SU-DHL-6 (cell line): ENCODE data around the gene PCDHGB7.
"Not testable (repeated sequence)": the region's sequence is repeated elsewhere in the genome, so short reads cannot be mapped to it uniquely, and the experiment has no call there.

Experiments used
- H2AFZ ChIP-seq: fragments of 200-600 bp; sonication (generic); 2 replicates; pipeline ENCODE4 v1.6.1; 2014; ENCODE audit warnings: low read depth, mild to moderate bottlenecking, moderate library complexity, mixed read lengths, antibody characterized with exemption, low read length; ENCODE audit not compliant: severe bottlenecking
- H3F3A ChIP-seq: fragments of 200-600 bp; shearing (Covaris generic); 2 replicates; pipeline ENCODE4 v1.6.0; 2016; ENCODE audit warnings: antibody characterized with exemption, mild to moderate bottlenecking; ENCODE audit not compliant: insufficient read depth
- H3K27ac ChIP-seq: fragments of 200-600 bp; sonication (generic); 2 replicates; pipeline ENCODE4 v1.5.1; 2016; ENCODE audit warnings: low read depth, mild to moderate bottlenecking, low read length, moderate library complexity, mixed read lengths
- H3K27me3 ChIP-seq: fragments of 200-600 bp; sonication (generic), shearing (Covaris generic); 2 replicates; pipeline ENCODE4 v1.6.0; 2014; ENCODE audit warnings: mild to moderate bottlenecking, low read length
- H3K36me3 ChIP-seq: fragments of 200-600 bp; sonication (generic); 2 replicates; pipeline ENCODE4 v1.6.1; 2014; ENCODE audit warnings: mild to moderate bottlenecking, low read length, mixed read lengths
- H3K4me2 ChIP-seq: fragments of 300-600, 200-600 bp; shearing (Covaris generic), sonication (generic); 2 replicates; pipeline ENCODE4 v1.6.0; 2014; ENCODE audit warnings: low read length, low read depth, mild to moderate bottlenecking; ENCODE audit not compliant: poor library complexity, severe bottlenecking
- H3K4me3 ChIP-seq: fragments of 200-600 bp; sonication (generic); 2 replicates; pipeline ENCODE4 v1.5.1; 2014; ENCODE audit warnings: antibody characterized with exemption, low read length, mild to moderate bottlenecking, mixed read lengths; ENCODE audit not compliant: insufficient read depth, poor library complexity, severe bottlenecking
- H3K79me2 ChIP-seq: fragments of 200-600 bp; sonication (generic); 2 replicates; pipeline ENCODE4 v1.6.1; 2014; ENCODE audit warnings: mild to moderate bottlenecking, low read length, moderate library complexity; ENCODE audit not compliant: insufficient read depth
- H3K9ac ChIP-seq: fragments of 200-600 bp; sonication (generic); 2 replicates; pipeline ENCODE4 v1.7.0; 2014; ENCODE audit warnings: mild to moderate bottlenecking, low read length
- H3K9me2 ChIP-seq: fragments of 200-600 bp; sonication (generic); replicated peaks from 2 replicates; pipeline ENCODE4 v1.6.1; 2014; ENCODE audit warnings: low read length; ENCODE audit not compliant: insufficient read depth
- H3K9me3 ChIP-seq: fragments of 200-600 bp; sonication (generic); 2 replicates; pipeline ENCODE4 v1.6.1; 2014; ENCODE audit warnings: low read length, mixed read lengths; ENCODE audit not compliant: insufficient read depth
- H4K20me1 ChIP-seq: fragments of 200-600 bp; sonication (generic); 2 replicates; pipeline ENCODE4 v1.6.1; 2014; ENCODE audit warnings: low read depth, mild to moderate bottlenecking, antibody characterized with exemption, low read length, moderate library complexity, mixed read lengths
- EZH2phosphoT487 ChIP-seq: fragments of 200-600 bp; sonication (generic), shearing (Covaris generic); conservative IDR thresholded peaks from 2 replicates; pipeline ENCODE4 v1.6.1; 2018; ENCODE audit warnings: mild to moderate bottlenecking, antibody characterized with exemption, low read length, moderate library complexity, mixed read lengths
- TF ChIP-seq, protein P1 (sequence below): fragments of 200-600 bp; sonication (generic); IDR thresholded peaks from one replicate; pipeline ENCODE4 v1.5.1; 2017; ENCODE audit warnings: antibody characterized with exemption, mild to moderate bottlenecking, low read length, moderate library complexity; ENCODE audit not compliant: insufficient read depth, poor library complexity, severe bottlenecking

The PCDHGB7 gene

DNA sequence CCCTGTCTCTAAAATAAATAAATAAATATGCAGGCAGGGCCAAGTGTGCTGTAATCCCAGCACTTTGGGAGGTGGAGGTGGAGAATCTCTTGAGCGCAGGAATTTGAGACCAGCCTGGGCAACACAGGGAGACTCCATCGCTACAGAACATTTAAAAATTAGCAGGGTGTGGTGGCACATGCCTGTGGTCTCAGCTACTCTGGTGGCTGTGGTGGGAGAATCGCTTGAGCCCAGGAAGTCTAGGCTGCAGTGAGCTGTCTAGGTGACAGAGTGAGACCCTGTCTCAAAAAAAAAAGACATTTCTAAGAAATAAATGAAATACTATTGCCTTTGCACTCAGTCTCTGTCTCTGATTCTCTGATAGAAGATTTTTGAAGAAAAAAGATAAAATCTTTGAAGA is 5.9 kb upstream of the PCDHGB7 start:
- Histone ChIP-seq H3K79me2 (0 out of 2 replicates have a peak, but pooled peaks cover 3% of the 10 kb centered on the region), H2AFZ (no peak overlapping the region), H3K9ac (no peak overlapping the region), H3K4me2 (no peak overlapping the region), H3K27me3 (no peaks in the 10 kb centered on the region), H3K36me3 (peaks cover 7% of the 10 kb centered on the region), H3K27ac (no peak overlapping the region), H3K4me3 (no peak overlapping the region), H4K20me1 (no peaks in the 10 kb centered on the region), H3K9me3 (peaks cover 26% of the 10 kb centered on the region; the same call in 1 of the 2 replicates), H3K9me2 (no peaks in the 10 kb centered on the region), H3F3A (0 out of 2 replicates have a peak, but pooled peaks cover 5% of the 10 kb centered on the region)
- TF ChIP-seq, protein P1, sequence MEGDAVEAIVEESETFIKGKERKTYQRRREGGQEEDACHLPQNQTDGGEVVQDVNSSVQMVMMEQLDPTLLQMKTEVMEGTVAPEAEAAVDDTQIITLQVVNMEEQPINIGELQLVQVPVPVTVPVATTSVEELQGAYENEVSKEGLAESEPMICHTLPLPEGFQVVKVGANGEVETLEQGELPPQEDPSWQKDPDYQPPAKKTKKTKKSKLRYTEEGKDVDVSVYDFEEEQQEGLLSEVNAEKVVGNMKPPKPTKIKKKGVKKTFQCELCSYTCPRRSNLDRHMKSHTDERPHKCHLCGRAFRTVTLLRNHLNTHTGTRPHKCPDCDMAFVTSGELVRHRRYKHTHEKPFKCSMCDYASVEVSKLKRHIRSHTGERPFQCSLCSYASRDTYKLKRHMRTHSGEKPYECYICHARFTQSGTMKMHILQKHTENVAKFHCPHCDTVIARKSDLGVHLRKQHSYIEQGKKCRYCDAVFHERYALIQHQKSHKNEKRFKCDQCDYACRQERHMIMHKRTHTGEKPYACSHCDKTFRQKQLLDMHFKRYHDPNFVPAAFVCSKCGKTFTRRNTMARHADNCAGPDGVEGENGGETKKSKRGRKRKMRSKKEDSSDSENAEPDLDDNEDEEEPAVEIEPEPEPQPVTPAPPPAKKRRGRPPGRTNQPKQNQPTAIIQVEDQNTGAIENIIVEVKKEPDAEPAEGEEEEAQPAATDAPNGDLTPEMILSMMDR, result no peak
- TF ChIP-seq EZH2phosphoT487, result no peak

DNA sequence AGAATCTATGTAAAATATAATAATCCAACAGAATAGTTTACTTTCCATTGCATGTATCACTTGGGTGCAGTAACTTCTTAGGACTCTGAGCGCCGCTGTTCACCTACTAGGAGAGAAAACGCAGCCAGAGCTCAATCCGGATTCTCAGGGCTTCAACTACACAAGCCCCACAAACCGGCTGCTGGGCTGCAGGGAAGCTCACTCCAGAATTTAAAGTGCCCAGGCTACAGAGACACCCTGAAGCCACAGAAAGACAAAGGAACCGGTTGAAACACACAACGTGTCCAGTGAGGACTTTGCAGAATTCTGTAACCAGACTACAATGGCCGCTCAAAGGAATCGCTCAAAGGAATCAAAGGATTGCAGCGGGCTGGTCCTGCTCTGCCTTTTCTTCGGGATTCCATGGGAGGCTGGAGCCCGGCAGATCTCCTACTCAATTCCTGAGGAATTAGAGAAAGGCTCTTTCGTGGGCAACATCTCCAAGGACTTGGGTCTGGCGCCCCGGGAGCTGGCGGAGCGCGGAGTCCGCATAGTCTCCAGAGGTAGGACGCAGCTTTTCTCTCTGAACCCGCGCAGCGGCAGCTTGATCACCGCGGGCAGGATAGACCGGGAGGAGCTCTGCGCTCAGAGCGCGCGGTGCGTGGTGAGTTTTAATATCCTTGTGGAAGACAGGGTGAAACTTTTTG is 4.5 kb upstream of the PCDHGB7 start, which contains the start of gene PCDHGA10:
Gene PCDHGA10, plus strand, starts transcription at position 134 of the 686 bp plus-strand sequence. Its CDS starts 189 bp downstream, at position 323.
- Histone ChIP-seq H3K4me3 (no peak within 1 kb of the TSS), H3K27ac (no peak within 1 kb of the TSS), H3K9ac (no peak within 1 kb of the TSS)

DNA sequence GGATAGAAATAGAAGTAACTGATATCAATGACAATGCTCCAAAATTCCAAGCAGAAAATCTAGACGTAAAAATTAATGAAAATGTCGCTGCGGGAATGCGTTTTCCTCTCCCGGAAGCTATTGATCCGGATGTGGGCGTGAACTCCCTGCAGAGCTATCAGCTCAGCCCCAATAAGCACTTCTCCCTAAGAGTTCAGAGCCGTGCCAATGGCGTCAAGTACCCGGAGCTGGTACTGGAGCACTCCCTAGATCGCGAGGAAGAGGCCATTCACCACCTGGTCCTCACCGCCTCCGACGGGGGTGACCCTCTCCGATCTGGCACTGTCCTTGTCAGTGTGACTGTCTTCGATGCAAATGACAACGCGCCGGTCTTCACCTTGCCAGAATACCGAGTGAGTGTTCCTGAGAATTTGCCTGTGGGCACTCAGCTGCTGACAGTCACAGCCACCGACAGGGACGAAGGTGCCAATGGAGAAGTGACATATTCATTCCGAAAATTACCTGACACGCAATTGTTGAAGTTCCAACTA is 3.9 kb upstream of the PCDHGB7 start:
- H3K79me2 ChIP-seq, result 0 out of 2 replicates have a peak, but pooled peaks cover 3% of the 10 kb centered on the region
- no peak overlapping the region for H3K4me3 ChIP-seq
- H3K9me2 ChIP-seq, result no peaks in the 10 kb centered on the region
- no peak overlapping the region for H3K9ac ChIP-seq
- H3K36me3 ChIP-seq, result no peaks in the 10 kb centered on the region
- H3K27ac ChIP-seq, result no peak overlapping the region
- H3K27me3 ChIP-seq, result no peaks in the 10 kb centered on the region
- H2AFZ ChIP-seq, result no peak overlapping the region
- H3F3A ChIP-seq, result 0 out of 2 replicates have a peak, but pooled peaks cover 5% of the 10 kb centered on the region
- peaks cover 12% of the 10 kb centered on the region; the same call in 1 of the 2 replicates for H3K9me3 ChIP-seq
- no peaks in the 10 kb centered on the region for H4K20me1 ChIP-seq
- TF ChIP-seq EZH2phosphoT487, result no peak
- TF ChIP-seq, protein P1, result no peak
- no peak overlapping the region for H3K4me2 ChIP-seq

More for the DNA sequence above, 4.5 kb upstream of the PCDHGB7 start, which contains the start of gene PCDHGA10:
- Histone ChIP-seq H2AFZ (no peak within 1 kb of the TSS), H4K20me1 (no peaks in the 10 kb centered on the region), H3K27me3 (no peaks in the 10 kb centered on the region), H3F3A (0 out of 2 replicates have a peak, but pooled peaks cover 5% of the 10 kb centered on the region), H3K79me2 (0 out of 2 replicates have a peak, but pooled peaks cover 3% of the 10 kb centered on the region), H3K9me3 (peaks cover 15% of the 10 kb centered on the region; the same call in 1 of the 2 replicates), H3K36me3 (no peaks in the 10 kb centered on the region), H3K4me2 (no peak within 1 kb of the TSS), H3K9me2 (no peaks in the 10 kb centered on the region)
- TF ChIP-seq, protein P1, result no peak
- no peak for TF ChIP-seq EZH2phosphoT487

DNA sequence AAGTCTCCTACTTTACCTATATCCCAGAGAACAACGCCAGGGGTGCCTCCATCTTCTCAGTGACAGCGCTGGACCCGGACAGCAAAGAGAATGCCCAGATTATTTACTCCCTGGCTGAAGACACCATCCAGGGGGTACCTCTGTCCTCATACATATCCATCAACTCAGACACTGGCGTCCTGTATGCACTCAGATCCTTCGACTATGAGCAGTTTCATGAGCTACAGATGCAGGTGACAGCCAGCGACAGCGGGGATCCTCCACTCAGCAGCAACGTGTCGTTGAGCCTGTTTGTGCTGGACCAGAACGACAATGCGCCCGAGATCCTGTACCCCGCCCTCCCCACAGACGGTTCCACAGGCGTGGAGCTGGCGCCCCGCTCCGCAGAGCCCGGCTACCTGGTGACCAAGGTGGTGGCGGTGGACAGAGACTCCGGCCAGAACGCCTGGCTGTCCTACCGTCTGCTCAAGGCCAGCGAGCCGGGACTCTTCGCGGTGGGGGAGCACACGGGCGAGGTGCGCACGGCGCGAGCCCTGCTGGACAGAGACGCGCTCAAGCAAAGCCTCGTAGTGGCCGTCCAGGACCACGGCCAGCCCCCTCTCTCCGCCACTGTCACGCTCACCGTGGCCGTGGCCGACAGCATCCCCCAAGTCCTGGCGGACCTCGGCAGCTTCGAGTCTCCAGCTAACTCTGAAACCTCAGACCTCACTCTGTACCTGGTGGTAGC is 2.8 kb upstream of the PCDHGB7 start:
- not testable (repeated sequence) for H3K9me2 ChIP-seq, H3F3A ChIP-seq, H4K20me1 ChIP-seq, H3K9me3 ChIP-seq, H3K36me3 ChIP-seq, H3K27ac ChIP-seq, H3K27me3 ChIP-seq, H3K9ac ChIP-seq, H3K4me3 ChIP-seq, H3K79me2 ChIP-seq, H2AFZ ChIP-seq, H3K4me2 ChIP-seq

DNA sequence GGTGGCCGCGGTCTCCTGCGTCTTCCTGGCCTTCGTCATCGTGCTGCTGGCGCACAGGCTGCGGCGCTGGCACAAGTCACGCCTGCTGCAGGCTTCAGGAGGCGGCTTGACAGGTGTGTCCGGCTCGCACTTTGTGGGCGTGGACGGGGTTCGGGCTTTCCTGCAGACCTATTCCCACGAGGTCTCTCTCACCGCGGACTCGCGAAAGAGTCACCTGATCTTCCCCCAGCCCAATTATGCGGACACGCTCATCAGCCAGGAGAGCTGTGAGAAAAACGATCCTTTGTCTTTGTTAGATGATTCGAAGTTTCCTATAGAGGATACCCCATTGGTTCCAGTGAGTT is 2.2 kb upstream of the PCDHGB7 start:
- H3K36me3 ChIP-seq, H2AFZ ChIP-seq, H4K20me1 ChIP-seq, H3K79me2 ChIP-seq, H3K27me3 ChIP-seq, H3K9ac ChIP-seq, H3K4me2 ChIP-seq, H3F3A ChIP-seq, H3K27ac ChIP-seq, H3K9me2 ChIP-seq, H3K4me3 ChIP-seq: not testable (repeated sequence)
- peaks cover 10% of the 10 kb centered on the region; the same call in 1 of the 2 replicates for H3K9me3 ChIP-seq
